Activated CD8-positive, alpha-beta T cell treated with anti-CD3 and anti-CD28 coated beads, Interleukin-2, amount 10 ng/mL, durations not matched to agents 7 days and 5 days (primary cell): ENCODE data around the gene FBN1. TPM values are rescaled to one million over a fixed set of nuclear protein-coding genes. Genes with fewer than 3 reads are reported as not detected.

Experiments
- ATAC-seq: fragments of 150-1000 bp; cut with Tn5 transposase; one replicate; pipeline ENCODE4 v1.10.0; 2021; ENCODE audit warnings: moderate library complexity
- CTCF ChIA-PET: fragments of 350-600 bp; sonication (Branson Sonifier 250); formaldehyde crosslinking; loops from one replicate; lab custom pipeline; 2021; ENCODE audit warnings: antibody characterized with exemption; lab: Charles Lee
- POLR2A ChIA-PET: fragments of 350-600 bp; sonication (Branson Sonifier 250); formaldehyde crosslinking; loops from one replicate; lab custom pipeline; 2021; ENCODE audit warnings: antibody characterized with exemption; lab: Charles Lee
- DNase-seq: peaks from one replicate; pipeline ENCODE4 v3.0.0-alpha.2; 2020
- H3K27ac Mint-ChIP-seq: one replicate; pipeline ENCODE4 v1.8.0; 2021; ENCODE audit warnings: mild to moderate bottlenecking, mixed read lengths
- H3K27me3 Mint-ChIP-seq: one replicate; pipeline ENCODE4 v1.8.0; 2021; ENCODE audit warnings: low read depth, mixed read lengths
- H3K36me3 Mint-ChIP-seq: one replicate; pipeline ENCODE4 v1.8.0; 2021; ENCODE audit warnings: low read depth, mixed read lengths
- H3K4me1 Mint-ChIP-seq: one replicate; pipeline ENCODE4 v1.8.0; 2021; ENCODE audit warnings: low read depth, mixed read lengths
- H3K4me3 Mint-ChIP-seq: one replicate; pipeline ENCODE4 v1.8.0; 2021; ENCODE audit warnings: mild to moderate bottlenecking, mixed read lengths
- H3K9me3 Mint-ChIP-seq: one replicate; pipeline ENCODE4 v1.8.0; 2022; ENCODE audit warnings: mixed read lengths; ENCODE audit not compliant: insufficient read depth
- total RNA-seq, 2 experiments: library from RNA; stranded (reverse); gene quantifications; one replicate each; pipeline ENCODE4 v1.2.3, GENCODE V29; 2021

Gene FBN1
- total RNA-seq, 2 experiments from 2014 or later, result 0.81 to 1.3 TPM

DNA sequence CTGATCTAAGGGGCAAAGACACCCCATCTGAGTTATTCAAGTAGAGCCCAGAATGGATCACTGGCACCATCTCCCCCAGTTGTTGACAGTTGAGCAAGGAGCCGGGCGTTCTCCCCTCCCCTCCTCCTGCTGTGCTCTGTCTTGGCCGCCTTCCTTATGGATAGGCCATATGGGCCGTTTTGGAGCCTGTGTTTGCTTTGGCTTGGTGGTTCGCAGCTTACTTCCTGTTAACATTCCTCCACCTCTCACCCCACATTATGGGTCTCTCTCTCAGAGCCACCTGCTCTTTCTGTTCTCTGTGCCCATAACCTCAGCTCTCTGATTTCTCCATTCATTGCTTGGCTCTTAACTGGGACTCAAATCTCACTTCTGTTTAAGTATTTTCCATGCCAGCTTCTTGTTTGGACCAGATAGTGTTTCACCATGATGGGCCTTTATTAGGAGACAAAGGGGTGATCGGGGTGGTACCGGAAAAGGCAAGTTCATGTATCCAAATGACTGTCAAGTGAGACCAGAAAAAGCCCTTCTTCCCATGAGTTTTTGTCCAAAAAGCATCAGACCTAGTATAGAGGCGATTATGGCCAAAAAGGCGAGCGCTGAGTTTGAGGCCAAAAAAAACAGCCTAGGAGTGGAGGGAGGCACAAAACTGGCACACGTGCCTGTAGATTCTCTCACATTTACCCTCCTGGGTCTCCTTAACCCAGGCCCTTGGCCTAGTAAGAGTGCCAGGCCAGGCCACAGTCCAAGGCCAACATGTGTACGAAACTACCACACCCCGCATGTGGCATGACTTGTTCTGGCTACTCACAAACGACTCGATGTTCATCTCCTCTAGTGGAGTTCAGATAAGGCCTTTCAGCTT, 251.6 kb downstream of the FBN1 start:
- no peak overlapping the region for H3K27ac Mint-ChIP-seq
- CTCF ChIA-PET, result no interaction called here

DNA sequence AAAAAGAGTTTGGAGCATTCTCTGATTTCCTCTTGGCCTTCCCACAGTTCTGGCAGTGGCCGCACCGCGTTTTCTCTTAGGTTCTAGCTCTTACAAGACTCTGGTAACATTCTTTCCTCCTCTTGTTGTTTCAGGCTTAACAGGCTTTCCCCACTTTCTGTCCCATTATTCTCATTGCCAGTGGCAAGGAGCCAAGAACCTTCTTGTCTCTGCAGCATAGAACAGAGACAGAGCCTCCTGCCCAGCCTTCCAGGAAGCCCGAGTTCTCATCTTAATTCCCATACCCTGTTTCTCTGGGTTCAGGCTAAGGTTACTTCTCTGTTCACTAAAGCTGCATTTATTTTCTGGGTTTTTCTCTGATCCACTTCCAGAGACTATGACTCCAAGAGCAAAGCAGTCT, 253.2 kb downstream of the FBN1 start:
- no peaks in the 10 kb centered on the region for H3K36me3 Mint-ChIP-seq
- H3K4me3 Mint-ChIP-seq, result no peak overlapping the region
- peaks cover 4% of the 10 kb centered on the region for H3K27me3 Mint-ChIP-seq
- no peaks in the 10 kb centered on the region for H3K4me1 Mint-ChIP-seq
- ChIA-PET POLR2A (no interaction called here), CTCF (no interaction called here)
- no peak for ATAC-seq
- DNase-seq, result no peak
- no peaks in the 10 kb centered on the region for H3K9me3 Mint-ChIP-seq
- H3K27ac Mint-ChIP-seq, result no peak overlapping the region

More for the DNA sequence above, 251.6 kb downstream of the FBN1 start:
- POLR2A ChIA-PET, result no interaction called here
- H3K4me1 Mint-ChIP-seq, result no peaks in the 10 kb centered on the region
- no peak overlapping the region for H3K4me3 Mint-ChIP-seq
- ATAC-seq, result no peak
- H3K36me3 Mint-ChIP-seq, result no peaks in the 10 kb centered on the region
- H3K27me3 Mint-ChIP-seq, result peaks cover 3% of the 10 kb centered on the region
- no peaks in the 10 kb centered on the region for H3K9me3 Mint-ChIP-seq
- DNase-seq, result no peak

GRCh38 chr15:48391950-48392349, 253.6 kb downstream of the FBN1 start:
- ChIA-PET CTCF (no interaction called here), POLR2A (no interaction called here)
- ATAC-seq (no peak), DNase-seq (no peak)
- Mint-ChIP-seq H3K27me3 (peaks cover 4% of the 10 kb centered on the region), H3K36me3 (no peaks in the 10 kb centered on the region), H3K4me1 (no peaks in the 10 kb centered on the region), H3K27ac (no peak overlapping the region), H3K9me3 (no peaks in the 10 kb centered on the region), H3K4me3 (no peak overlapping the region)

DNA sequence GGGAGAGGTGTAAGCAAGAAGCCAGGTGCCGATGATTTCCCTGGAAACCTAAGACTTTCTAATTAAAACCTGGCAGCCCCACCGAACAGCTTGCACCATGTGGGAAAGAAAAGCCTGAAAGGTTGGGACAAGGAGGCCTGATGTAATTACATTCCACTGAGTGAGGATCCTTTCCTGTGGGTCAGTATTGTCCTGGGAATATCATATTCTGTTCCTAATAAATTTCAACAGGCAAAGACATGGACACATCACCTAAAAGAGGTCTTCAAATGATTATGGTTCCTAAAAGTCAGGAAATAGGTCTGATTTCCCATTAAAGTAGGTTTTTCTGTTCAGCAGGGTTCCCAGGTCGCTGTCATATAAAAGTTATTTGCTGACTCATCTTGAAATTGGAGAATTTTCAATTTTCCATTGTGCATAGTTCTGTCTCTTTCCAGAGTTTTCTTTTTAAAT, 255.8 kb downstream of the FBN1 start:
- Mint-ChIP-seq H3K36me3 (no peaks in the 10 kb centered on the region), H3K9me3 (no peaks in the 10 kb centered on the region), H3K4me3 (no peak overlapping the region), H3K27me3 (peaks cover 4% of the 10 kb centered on the region), H3K4me1 (no peaks in the 10 kb centered on the region), H3K27ac (no peak overlapping the region)
- POLR2A ChIA-PET, result no interaction called here
- no peak for DNase-seq
- ATAC-seq, result no peak
- CTCF ChIA-PET, result no interaction called here

DNA sequence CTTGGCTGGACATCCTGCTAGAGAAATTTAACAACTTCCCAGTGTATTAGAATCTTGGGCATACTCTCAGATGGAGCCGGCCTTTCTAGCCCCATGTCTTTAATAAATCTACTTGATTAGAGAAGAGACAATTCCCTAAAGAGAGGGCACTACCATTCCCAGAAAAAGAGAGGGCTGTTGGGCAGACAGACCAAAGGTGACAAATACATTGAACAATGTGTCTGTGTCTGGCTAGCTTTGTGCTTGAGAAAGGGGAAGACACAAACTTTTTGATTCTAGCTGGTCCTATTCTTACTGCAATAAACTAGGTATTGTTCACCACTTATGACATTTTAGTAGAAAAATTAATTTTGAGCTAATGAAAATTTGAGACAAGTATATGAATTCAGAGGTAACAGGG, 256.6 kb downstream of the FBN1 start:
- CTCF ChIA-PET, result no interaction called here
- no peak overlapping the region for H3K4me3 Mint-ChIP-seq
- ATAC-seq, result no peak

GRCh38 chr15:48388016-48388851, 257.3 kb downstream of the FBN1 start:
- H3K4me1 Mint-ChIP-seq, result no peaks in the 10 kb centered on the region
- no peak overlapping the region for H3K4me3 Mint-ChIP-seq
- H3K9me3 Mint-ChIP-seq, result peaks cover 2% of the 10 kb centered on the region
- ChIA-PET POLR2A (no interaction called here), CTCF (no interaction called here)
- H3K36me3 Mint-ChIP-seq, result no peaks in the 10 kb centered on the region
- H3K27ac Mint-ChIP-seq, result no peak overlapping the region
- peaks cover 4% of the 10 kb centered on the region for H3K27me3 Mint-ChIP-seq
- ATAC-seq, result no peak
- DNase-seq, result no peak

More for the DNA sequence above, 256.6 kb downstream of the FBN1 start:
- Mint-ChIP-seq H3K4me1 (no peaks in the 10 kb centered on the region), H3K27me3 (peaks cover 4% of the 10 kb centered on the region), H3K36me3 (no peaks in the 10 kb centered on the region), H3K27ac (no peak overlapping the region), H3K9me3 (no peaks in the 10 kb centered on the region)
- no peak for DNase-seq
- POLR2A ChIA-PET, result no interaction called here

GRCh38 chr15:48385031-48385830, 260.3 kb downstream of the FBN1 start:
- no peaks in the 10 kb centered on the region for H3K36me3 Mint-ChIP-seq
- no peaks in the 10 kb centered on the region for H3K4me1 Mint-ChIP-seq
- H3K4me3 Mint-ChIP-seq, result no peak overlapping the region
- ChIA-PET CTCF (no interaction called here), POLR2A (no interaction called here)
- DNase-seq (no peak), ATAC-seq (no peak)
- no peak overlapping the region for H3K27ac Mint-ChIP-seq
- peaks cover 2% of the 10 kb centered on the region for H3K9me3 Mint-ChIP-seq
- H3K27me3 Mint-ChIP-seq, result peaks cover 10% of the 10 kb centered on the region

GRCh38 chr15:48384616-48385015, 260.9 kb downstream of the FBN1 start:
- Mint-ChIP-seq H3K27me3 (peaks cover 13% of the 10 kb centered on the region), H3K9me3 (peaks cover 2% of the 10 kb centered on the region), H3K4me1 (no peaks in the 10 kb centered on the region), H3K36me3 (no peaks in the 10 kb centered on the region), H3K4me3 (no peak overlapping the region), H3K27ac (no peak overlapping the region)
- ChIA-PET CTCF (no interaction called here), POLR2A (no interaction called here)
- no peak for ATAC-seq
- no peak for DNase-seq

DNA sequence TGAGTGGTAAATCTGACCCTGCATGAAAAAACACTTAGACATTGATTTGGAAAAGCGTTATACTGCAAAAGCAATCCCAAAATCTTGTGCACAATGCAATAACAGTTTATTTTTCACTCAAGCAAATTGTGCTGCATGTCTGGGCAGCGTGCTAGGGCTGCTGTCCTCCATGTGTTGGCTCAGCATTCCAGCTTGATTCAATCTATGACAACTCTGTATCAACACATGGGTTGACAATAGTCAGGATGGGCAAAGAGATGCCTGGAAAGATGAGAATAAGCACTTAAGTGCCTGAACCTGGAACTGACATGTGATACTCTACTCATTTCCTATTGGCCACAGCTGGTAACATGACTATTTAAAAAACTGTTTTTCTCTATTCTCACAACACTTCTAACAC, 262.5 kb downstream of the FBN1 start:
- Mint-ChIP-seq H3K36me3 (no peaks in the 10 kb centered on the region), H3K27me3 (peaks cover 13% of the 10 kb centered on the region), H3K9me3 (peaks cover 2% of the 10 kb centered on the region), H3K4me1 (no peaks in the 10 kb centered on the region), H3K4me3 (no peak overlapping the region), H3K27ac (no peak overlapping the region)
- ATAC-seq (no peak), DNase-seq (no peak)
- CTCF ChIA-PET, result interaction anchor here (1.3 kb wide), 1 partner anchor 24 kb away, joined by 3 read pairs; no protein-coding TSS in a partner anchor
- POLR2A ChIA-PET, result no interaction called here

GRCh38 chr15:48381861-48382260, 263.6 kb downstream of the FBN1 start:
- ATAC-seq (no peak), DNase-seq (no peak)
- H3K27ac Mint-ChIP-seq, result no peak overlapping the region
- H3K4me1 Mint-ChIP-seq, result no peaks in the 10 kb centered on the region
- peaks cover 2% of the 10 kb centered on the region for H3K9me3 Mint-ChIP-seq
- H3K4me3 Mint-ChIP-seq, result no peak overlapping the region
- ChIA-PET CTCF (interaction anchor here (1.3 kb wide), 1 partner anchor 23 kb away, joined by 3 read pairs; no protein-coding TSS in a partner anchor), POLR2A (no interaction called here)
- H3K27me3 Mint-ChIP-seq, result peaks cover 14% of the 10 kb centered on the region
- H3K36me3 Mint-ChIP-seq, result no peaks in the 10 kb centered on the region

- ChIA-PET CTCF (interaction anchor here (1.1 kb wide), 1 partner anchor 40 kb away, joined by 3 read pairs; no protein-coding TSS in a partner anchor), POLR2A (no interaction called here)
- no peak overlapping the region for H3K27ac Mint-ChIP-seq
- H3K9me3 Mint-ChIP-seq, result peaks cover 2% of the 10 kb centered on the region
- ATAC-seq, result no peak
- peaks cover 16% of the 10 kb centered on the region for H3K27me3 Mint-ChIP-seq
- H3K4me3 Mint-ChIP-seq, result no peak overlapping the region
- H3K36me3 Mint-ChIP-seq, result no peaks in the 10 kb centered on the region
- no peak for DNase-seq
- no peaks in the 10 kb centered on the region for H3K4me1 Mint-ChIP-seq
These were observed 265.3 kb downstream of the FBN1 start for GRCh38 chr15:48380198-48380597.
